ENCODE measurements around the gene LCN2. TPM values are rescaled to one million over a fixed set of nuclear protein-coding genes. Genes with fewer than 3 reads are reported as not detected.

The LCN2 gene
- total RNA-seq, 1 donor from 2014 or later = 14.3 TPM

DNA sequence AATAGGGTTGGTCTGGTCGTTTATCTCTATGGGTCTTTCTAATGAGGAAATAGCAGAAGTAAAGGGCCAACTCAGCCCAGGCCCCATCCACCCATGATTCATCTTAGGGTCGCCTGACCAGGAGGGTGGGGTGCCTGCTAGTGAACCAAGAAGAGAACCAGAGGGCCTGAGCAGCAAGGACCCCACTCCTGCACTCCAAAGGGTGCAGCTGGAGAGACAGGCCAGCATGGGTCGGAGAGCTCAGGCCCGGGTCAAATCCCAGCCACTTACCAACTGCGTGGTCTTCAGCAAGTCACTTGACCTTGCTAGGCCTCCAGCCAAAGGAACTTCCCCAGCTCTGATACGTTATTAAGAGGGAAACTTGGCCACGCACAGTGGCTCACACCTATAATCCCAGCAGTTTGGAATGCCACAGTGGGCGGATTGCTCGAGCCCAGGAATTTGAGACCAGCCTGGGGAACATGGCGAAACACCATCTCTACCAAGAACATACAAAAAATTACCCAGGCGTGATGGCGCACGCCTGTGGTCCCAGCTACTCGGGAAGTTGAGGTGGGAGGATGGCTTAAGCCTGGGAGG, 15.1 kb downstream of the LCN2 start:
- Histone ChIP-seq H3K27me3 (no peaks in the 10 kb centered on the region), H3K4me1 (no peaks in the 10 kb centered on the region), H3K36me3 (peaks cover 52% of the 10 kb centered on the region), H3K27ac (no peak overlapping the region), H3K4me3 (no peak overlapping the region), H3K9me3 (no peaks in the 10 kb centered on the region)
- DNase-seq = no peak
- TF ChIP-seq CTCF (IDR thresholded peaks at IDR 0.05) = no peak
- intact Hi-C loops (cut with DNase I) = no loop called here
- no peak for ATAC-seq

GRCh38 chr9:128166169-128166568, 16.9 kb downstream of the LCN2 start:
- Histone ChIP-seq H3K4me3 (no peak overlapping the region), H3K27me3 (no peaks in the 10 kb centered on the region), H3K27ac (no peak overlapping the region), H3K9me3 (no peaks in the 10 kb centered on the region), H3K36me3 (peaks cover 63% of the 10 kb centered on the region), H3K4me1 (no peaks in the 10 kb centered on the region)
- DNase-seq (no peak), ATAC-seq (no peak)
- no peak for TF ChIP-seq CTCF (IDR thresholded peaks at IDR 0.05)
- intact Hi-C loops (cut with DNase I) = no loop called here

- no peaks in the 10 kb centered on the region for H3K4me1 ChIP-seq
- H3K9me3 ChIP-seq = no peaks in the 10 kb centered on the region
- H3K27ac ChIP-seq = no peak overlapping the region
- no peaks in the 10 kb centered on the region for H3K27me3 ChIP-seq
- TF ChIP-seq CTCF (IDR thresholded peaks at IDR 0.05) = no peak
- no peak overlapping the region for H3K4me3 ChIP-seq
- DNase-seq (no peak), ATAC-seq (no peak)
- H3K36me3 ChIP-seq = peaks cover 63% of the 10 kb centered on the region
- intact Hi-C loops (cut with DNase I) = no loop called here
These were observed 18.0 kb downstream of the LCN2 start for GRCh38 chr9:128167209-128167608.

GRCh38 chr9:128168731-128169308, 19.6 kb downstream of the LCN2 start:
- intact Hi-C loops (cut with DNase I) = no loop called here
- TF ChIP-seq CTCF (IDR thresholded peaks at IDR 0.05) = no peak
- no peaks in the 10 kb centered on the region for H3K4me1 ChIP-seq
- ATAC-seq = no peak
- no peak for DNase-seq
- peaks cover 75% of the 10 kb centered on the region for H3K36me3 ChIP-seq
- no peak overlapping the region for H3K4me3 ChIP-seq
- no peaks in the 10 kb centered on the region for H3K27me3 ChIP-seq
- no peak overlapping the region for H3K27ac ChIP-seq
- H3K9me3 ChIP-seq = no peaks in the 10 kb centered on the region

DNA sequence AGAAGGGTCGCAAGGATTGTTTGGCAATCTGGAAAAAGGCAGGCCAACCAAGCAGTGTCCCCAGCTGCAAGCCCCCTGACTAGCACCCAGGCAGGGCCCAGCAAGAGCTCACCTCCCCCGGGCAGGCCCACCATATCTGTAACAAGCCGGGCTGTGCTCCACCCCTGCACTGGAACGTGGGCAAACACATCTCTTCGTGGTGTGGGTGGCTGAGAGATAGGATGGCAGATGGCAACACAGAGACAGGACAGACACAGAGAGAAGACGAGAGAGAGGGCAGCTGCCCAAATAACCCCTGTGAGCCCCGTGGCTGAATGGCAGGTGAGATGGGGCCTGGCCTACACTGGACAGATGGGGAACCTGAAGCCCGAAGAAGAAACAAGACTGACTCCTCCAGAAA, 20.2 kb downstream of the LCN2 start:
- no peak for ATAC-seq
- no peaks in the 10 kb centered on the region for H3K27me3 ChIP-seq
- intact Hi-C loops (cut with DNase I) = no loop called here
- no peak overlapping the region for H3K4me3 ChIP-seq
- no peak overlapping the region for H3K27ac ChIP-seq
- peaks cover 78% of the 10 kb centered on the region for H3K36me3 ChIP-seq
- H3K9me3 ChIP-seq = no peaks in the 10 kb centered on the region
- H3K4me1 ChIP-seq = no peaks in the 10 kb centered on the region
- no peak for TF ChIP-seq CTCF (IDR thresholded peaks at IDR 0.05)
- DNase-seq = no peak

DNA sequence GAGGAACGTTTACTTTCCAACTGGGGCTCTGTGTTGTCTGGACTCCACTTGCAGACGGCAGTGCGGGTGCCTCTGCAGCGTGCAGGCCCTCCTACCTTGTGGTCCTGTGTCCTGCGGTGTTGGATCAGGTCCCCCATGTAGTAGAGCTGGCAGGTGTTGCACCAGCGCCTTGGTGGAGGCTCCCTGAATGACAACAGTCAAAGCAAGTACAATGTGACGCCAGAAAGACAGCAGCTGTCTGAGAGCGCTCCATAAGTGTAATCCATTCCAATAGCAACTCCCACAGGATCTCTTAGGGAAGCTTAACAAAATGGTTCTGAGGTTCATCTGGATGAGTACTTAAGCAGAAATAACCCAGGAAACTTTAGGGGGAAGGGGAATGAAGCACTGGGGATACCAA, 20.7 kb downstream of the LCN2 start:
- Histone ChIP-seq H3K9me3 (no peaks in the 10 kb centered on the region), H3K27ac (no peak overlapping the region), H3K27me3 (no peaks in the 10 kb centered on the region), H3K4me3 (no peak overlapping the region), H3K36me3 (peaks cover 79% of the 10 kb centered on the region), H3K4me1 (no peaks in the 10 kb centered on the region)
- intact Hi-C loops (cut with DNase I) = no loop called here
- no peak for ATAC-seq
- no peak for TF ChIP-seq CTCF (IDR thresholded peaks at IDR 0.05)
- no peak for DNase-seq
